GM12878 (cell line): ENCODE measurements around the gene GAREM1. TPM values are rescaled to one million over a fixed set of nuclear protein-coding genes. Genes with fewer than 3 reads are reported as not detected.

Source experiments
- ATAC-seq: fragments of 200-7000 bp; cut with Tn5 transposase; 3 replicates; pipeline ENCODE4 v1.9.1; 2020; ENCODE audit warnings: mild to moderate bottlenecking, moderate library complexity
- BruUV-seq: library from RNA; stranded (reverse); fragments of 400-500 nt; replicated peaks from 2 replicates; lab custom pipeline; 2021; lab: Mats Ljungman, UMichigan
- CTCF ChIA-PET: fragments of 300-600 bp; sonication (Branson Sonifier 250); formaldehyde crosslinking; extraction: SDS; loops from one replicate; lab custom pipeline; 2021; ENCODE audit warnings: inconsistent platforms; lab: Yijun Ruan, JAX
- POLR2A ChIA-PET: fragments of 350-600 bp; formaldehyde crosslinking; extraction: SDS; loops from one replicate; lab custom pipeline; 2021; ENCODE audit warnings: inconsistent platforms; lab: Charles Lee
- RAD21 ChIA-PET: fragments of 300-600 bp; sonication (Branson Sonifier 250); formaldehyde crosslinking; loops from one replicate; lab custom pipeline; 2023; ENCODE audit warnings: antibody characterized with exemption; ENCODE audit not compliant: unreplicated experiment; lab: Charles Lee
- SMC1A ChIA-PET: fragments of 300-600 bp; sonication (Branson Sonifier 250); formaldehyde crosslinking; loops from one replicate; lab custom pipeline; 2023; ENCODE audit not compliant: unreplicated experiment, uncharacterized antibody; lab: Charles Lee
- DNase-seq: peaks from one replicate; pipeline ENCODE4 v3.0.0-alpha.2; 2011; ENCODE audit warnings: low read depth, low spot score
- FAIRE-seq: peaks from 3 replicates; lab custom pipeline; 2011; peaks lifted over from hg19 to GRCh38; lab: Jason Lieb, UNC
- H2AFZ ChIP-seq: 2 replicates; pipeline ENCODE4 v1.6.0; 2011; ENCODE audit warnings: low read depth, low read length, control low read depth; ENCODE audit not compliant: control insufficient read depth
- H3K27ac ChIP-seq: 2 replicates; pipeline ENCODE4 v1.5.1; 2011; ENCODE audit warnings: control low read depth; ENCODE audit not compliant: control insufficient read depth, insufficient read depth
- H3K27me3 ChIP-seq, 2 experiments: replicated peaks in 1 of 2; 2 replicates each; pipeline versions ENCODE4 v1.6.0 to v1.6.1; 2011; ENCODE audit warnings: low read length in 1 of 2; ENCODE audit not compliant: control insufficient read depth in 2 of 2, insufficient read depth in 2 of 2
- H3K36me3 ChIP-seq, 2 experiments: 2 replicates each; pipeline ENCODE4 v1.5.1; 2011; ENCODE audit warnings: low read length in 1 of 2; ENCODE audit not compliant: control insufficient read depth in 2 of 2, insufficient read depth in 2 of 2
- H3K4me1 ChIP-seq: 2 replicates; pipeline ENCODE4 v1.6.1; 2011; ENCODE audit warnings: mild to moderate bottlenecking, low read length, moderate library complexity, mixed read lengths; ENCODE audit not compliant: control insufficient read depth, insufficient read depth
- H3K4me2 ChIP-seq: 2 replicates; pipeline ENCODE4 v1.6.0; 2011; ENCODE audit warnings: control low read depth; ENCODE audit not compliant: control insufficient read depth, insufficient read depth
- H3K4me3 ChIP-seq: fragments of 200-600 bp; sonication (generic); 2 replicates; pipeline ENCODE4 v1.5.1; 2016
- H3K79me2 ChIP-seq: 2 replicates; pipeline ENCODE4 v1.6.0; 2011; ENCODE audit warnings: low read length; ENCODE audit not compliant: control insufficient read depth, insufficient read depth
- H3K9ac ChIP-seq: 2 replicates; pipeline ENCODE4 v1.8.0; 2011; ENCODE audit warnings: low read length, control low read depth, mixed read lengths; ENCODE audit not compliant: control insufficient read depth, insufficient read depth
- H3K9me3 ChIP-seq: replicated peaks from 3 replicates; pipeline ENCODE4 v1.5.1; 2011; ENCODE audit warnings: mild to moderate bottlenecking, low read length; ENCODE audit not compliant: control insufficient read depth, insufficient read depth
- H4K20me1 ChIP-seq: 2 replicates; pipeline ENCODE4 v1.6.0; 2011; ENCODE audit not compliant: control insufficient read depth, insufficient read depth
- CHD2 ChIP-seq: IDR thresholded peaks from 2 replicates; pipeline ENCODE4 v1.6.1; 2011; ENCODE audit warnings: low read depth, low read length, improper control_type of control experiment, borderline replicate concordance
- KAT2A ChIP-seq: conservative IDR thresholded peaks from 2 replicates; pipeline ENCODE4 v1.6.1; 2011; ENCODE audit warnings: low read depth, low read length; ENCODE audit not compliant: control insufficient read depth
- KLF5 ChIP-seq: fragments of 450-650 bp; IDR thresholded peaks from 2 replicates; pipeline ENCODE4 v1.6.1; 2014; ENCODE audit warnings: mild to moderate bottlenecking; ENCODE audit not compliant: partially characterized antibody
- MYC ChIP-seq: IDR thresholded peaks from 2 replicates; pipeline ENCODE4 v1.6.1; 2011; ENCODE audit warnings: mild to moderate bottlenecking, low read length, moderate library complexity, inconsistent platforms; ENCODE audit not compliant: insufficient read depth, insufficient replicate concordance, insufficient read length, severe bottlenecking
- NFYA ChIP-seq: IDR thresholded peaks from 2 replicates; pipeline ENCODE4 v1.6.1; 2011; ENCODE audit warnings: low read depth, mild to moderate bottlenecking, low read length, improper control_type of control experiment, borderline replicate concordance
- SMAD1 ChIP-seq: fragments of 450-650 bp; IDR thresholded peaks from 2 replicates; pipeline ENCODE4 v1.6.1; 2018; ENCODE audit warnings: mild to moderate bottlenecking, low read depth; ENCODE audit not compliant: partially characterized antibody
- SUZ12 ChIP-seq: fragments of 200-600 bp; sonication (generic); IDR thresholded peaks from one replicate; pipeline ENCODE4 v1.6.1; 2018; ENCODE audit warnings: antibody characterized with exemption, mild to moderate bottlenecking; ENCODE audit not compliant: unreplicated experiment
- ZNF207 ChIP-seq: fragments of 450-650 bp; IDR thresholded peaks from 2 replicates; pipeline ENCODE4 v1.6.1; 2014; ENCODE audit warnings: antibody characterized with exemption, mild to moderate bottlenecking, borderline replicate concordance
- ZNF274 ChIP-seq: IDR thresholded peaks from one replicate; pipeline ENCODE4 v1.8.0; 2011; ENCODE audit not compliant: insufficient read length, insufficient read depth
- WGBS: methylation state at CpG from one replicate; pipeline ENCODE4 v1.1.6; 2016; ENCODE audit warnings: low lambda C conversion rate; ENCODE audit not compliant: insufficient replicate concordance, insufficient coverage; ENCODE audit errors: missing lambda C conversion rate; 5-methylcytosine and 5-hydroxymethylcytosine counted together
- in situ Hi-C: fragments of 300-500 bp; cut with MboI; formaldehyde crosslinking; loops from 9 replicates; pipeline ENCODE4 v1.14.3; 2018; ENCODE audit warnings: mixed read lengths
- intact Hi-C: fragments of 100-400 bp; cut with micrococcal nuclease; formaldehyde crosslinking; loops from one replicate; pipeline ENCODE4 v1.14.2; 2022; ENCODE audit not compliant: unreplicated experiment
- polyA plus RNA-seq, 11 experiments: library from polyadenylated mRNA; depleted of rRNA in 4 of 11; unstranded in 6 of 11; stranded (reverse) in 5 of 11; fragments of >200 nt; fragmentation: Nextera tagmentation in 4 of 11; fragmentation: Illumina TruSeq in 1 of 11; extraction: Ambion mirVana in 4 of 11; extraction: Trizol in 1 of 11; gene quantifications; 1 replicate in 1 of 11; 2 replicates in 10 of 11; pipeline versions ENCODE4 v1.2.1 to v1.2.3, GENCODE V29; 2011 to 2016; ENCODE audit warnings: inconsistent platforms in 2 of 11, missing spikeins in 2 of 11, low read depth in 1 of 11
- total RNA-seq, 4 experiments: library from RNA; depleted of rRNA in 3 of 4; stranded (reverse); fragments of >200 nt in 3 of 4; fragmentation: Illumina TruSeq in 1 of 4; extraction: Trizol in 1 of 4; gene quantifications; 2 replicates each; pipeline versions ENCODE4 v1.2.1 to v1.2.3, GENCODE V29; 2013 to 2021
- TF ChIP-seq, protein P1 (sequence below): fragments of 450-650 bp; conservative IDR thresholded peaks from 2 replicates; pipeline ENCODE4 v1.6.1; 2017; ENCODE audit warnings: mild to moderate bottlenecking, moderate library complexity
- TF ChIP-seq, protein P2 (sequence below): fragments of 150-350 bp; IDR thresholded peaks from 2 replicates; pipeline ENCODE4 v1.6.1; 2014; ENCODE audit warnings: mild to moderate bottlenecking, low read depth, low read length
- TF ChIP-seq, protein P3 (sequence below): IDR thresholded peaks from 2 replicates; pipeline ENCODE4 v1.6.1; 2011; ENCODE audit warnings: low read depth, low read length, improper control_type of control experiment, borderline replicate concordance

Gene GAREM1
- total and polyA plus RNA-seq, 10 of the 15 experiments (the other 5 are each of a cell fraction or from before 2014, with no cell fraction given): 0.05 to 0.29 (median 0.05) TPM; not detected in 7

DNA sequence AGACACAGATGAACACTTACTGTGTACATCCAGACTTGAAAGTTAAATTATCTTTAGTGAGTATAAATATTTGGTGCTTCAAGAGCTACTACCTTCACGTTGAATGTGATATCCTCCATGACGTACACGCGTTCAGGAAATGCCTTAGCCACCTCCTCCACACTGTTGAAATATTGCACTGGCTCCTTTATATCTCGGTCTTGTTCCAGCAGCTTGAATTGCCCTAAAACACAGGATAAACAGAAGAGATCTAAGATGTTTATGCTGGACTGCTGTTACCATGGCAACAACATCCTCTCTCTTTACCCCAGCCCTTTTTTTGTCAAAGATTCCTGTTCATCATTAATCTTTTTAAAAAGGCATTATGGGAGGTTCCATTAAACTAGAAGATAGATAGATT lies 160.6 kb downstream of the GAREM1 start (continued):
- TF ChIP-seq, protein P1, sequence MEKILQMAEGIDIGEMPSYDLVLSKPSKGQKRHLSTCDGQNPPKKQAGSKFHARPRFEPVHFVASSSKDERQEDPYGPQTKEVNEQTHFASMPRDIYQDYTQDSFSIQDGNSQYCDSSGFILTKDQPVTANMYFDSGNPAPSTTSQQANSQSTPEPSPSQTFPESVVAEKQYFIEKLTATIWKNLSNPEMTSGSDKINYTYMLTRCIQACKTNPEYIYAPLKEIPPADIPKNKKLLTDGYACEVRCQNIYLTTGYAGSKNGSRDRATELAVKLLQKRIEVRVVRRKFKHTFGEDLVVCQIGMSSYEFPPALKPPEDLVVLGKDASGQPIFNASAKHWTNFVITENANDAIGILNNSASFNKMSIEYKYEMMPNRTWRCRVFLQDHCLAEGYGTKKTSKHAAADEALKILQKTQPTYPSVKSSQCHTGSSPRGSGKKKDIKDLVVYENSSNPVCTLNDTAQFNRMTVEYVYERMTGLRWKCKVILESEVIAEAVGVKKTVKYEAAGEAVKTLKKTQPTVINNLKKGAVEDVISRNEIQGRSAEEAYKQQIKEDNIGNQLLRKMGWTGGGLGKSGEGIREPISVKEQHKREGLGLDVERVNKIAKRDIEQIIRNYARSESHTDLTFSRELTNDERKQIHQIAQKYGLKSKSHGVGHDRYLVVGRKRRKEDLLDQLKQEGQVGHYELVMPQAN: no peak
- TF ChIP-seq MYC (no peak), SMAD1 (no peak), KAT2A (no peak), NFYA (no peak), CHD2 (no peak)

GRCh38 chr18:32308493-32309120 lies 162.1 kb downstream of the GAREM1 start:
- FAIRE-seq (no peak), ATAC-seq (no peak), DNase-seq (no peak)
- H3K4me2 ChIP-seq: no peak overlapping the region
- H3K27ac ChIP-seq: no peak overlapping the region
- RAD21 ChIA-PET: no interaction called here
- no peaks in the 10 kb centered on the region for H3K4me1 ChIP-seq
- no peaks in the 10 kb centered on the region for H3K36me3 ChIP-seq
- H3K9ac ChIP-seq: no peak overlapping the region
- H3K4me3 ChIP-seq: no peak overlapping the region
- POLR2A ChIA-PET: no interaction called here
- TF ChIP-seq SMAD1 (no peak), ZNF207 (no peak), KLF5 (no peak), SUZ12 (no peak), ZNF274 (no peak)
- TF ChIP-seq, protein P2, sequence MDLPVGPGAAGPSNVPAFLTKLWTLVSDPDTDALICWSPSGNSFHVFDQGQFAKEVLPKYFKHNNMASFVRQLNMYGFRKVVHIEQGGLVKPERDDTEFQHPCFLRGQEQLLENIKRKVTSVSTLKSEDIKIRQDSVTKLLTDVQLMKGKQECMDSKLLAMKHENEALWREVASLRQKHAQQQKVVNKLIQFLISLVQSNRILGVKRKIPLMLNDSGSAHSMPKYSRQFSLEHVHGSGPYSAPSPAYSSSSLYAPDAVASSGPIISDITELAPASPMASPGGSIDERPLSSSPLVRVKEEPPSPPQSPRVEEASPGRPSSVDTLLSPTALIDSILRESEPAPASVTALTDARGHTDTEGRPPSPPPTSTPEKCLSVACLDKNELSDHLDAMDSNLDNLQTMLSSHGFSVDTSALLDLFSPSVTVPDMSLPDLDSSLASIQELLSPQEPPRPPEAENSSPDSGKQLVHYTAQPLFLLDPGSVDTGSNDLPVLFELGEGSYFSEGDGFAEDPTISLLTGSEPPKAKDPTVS: no peak
- TF ChIP-seq, protein P3, sequence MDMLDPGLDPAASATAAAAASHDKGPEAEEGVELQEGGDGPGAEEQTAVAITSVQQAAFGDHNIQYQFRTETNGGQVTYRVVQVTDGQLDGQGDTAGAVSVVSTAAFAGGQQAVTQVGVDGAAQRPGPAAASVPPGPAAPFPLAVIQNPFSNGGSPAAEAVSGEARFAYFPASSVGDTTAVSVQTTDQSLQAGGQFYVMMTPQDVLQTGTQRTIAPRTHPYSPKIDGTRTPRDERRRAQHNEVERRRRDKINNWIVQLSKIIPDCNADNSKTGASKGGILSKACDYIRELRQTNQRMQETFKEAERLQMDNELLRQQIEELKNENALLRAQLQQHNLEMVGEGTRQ: no peak
- H3K79me2 ChIP-seq: no peaks in the 10 kb centered on the region
- SMC1A ChIA-PET: interaction anchor here (1.4 kb wide), 1 partner anchor 8 kb away, joined by 4 read pairs; no protein-coding TSS in a partner anchor
- no peak overlapping the region for H2AFZ ChIP-seq
- CTCF ChIA-PET: no interaction called here
- intact Hi-C loops: no loop called here
- in situ Hi-C loops: no loop called here
- H4K20me1 ChIP-seq: no peaks in the 10 kb centered on the region
- BruUV-seq: no TSS peak
- 41% methylated on average over 3 of the region's 3 CpGs for WGBS
- H3K9me3 ChIP-seq: no peaks in the 10 kb centered on the region
- no peaks in the 10 kb centered on the region for H3K27me3 ChIP-seq
